Left cardiac atrium (tissue), 4 donors: ENCODE results near the gene CNIH2. TPM values are rescaled to one million over a fixed set of nuclear protein-coding genes. Genes with fewer than 3 reads are reported as not detected.
A peak's percentile ranks its signal among the peaks of the same experiment; 100 is the strongest.
"Not testable (repeated sequence)": the region's sequence is repeated elsewhere in the genome, so short reads cannot be mapped to it uniquely, and the experiment has no call there.

ENCODE experiments used
- ATAC-seq, 2 donors: fragments of 200-7000 bp; cut with Tn5 transposase; one replicate each; pipeline ENCODE4 v1.9.1; 2020; ENCODE audit warnings: mild to moderate bottlenecking in 2 of 2, moderate library complexity in 2 of 2
- DNase-seq: peaks from one replicate; pipeline ENCODE4 v3.0.0-alpha.2; 2020
- intact Hi-C, 2 donors: fragments of 100-400 bp; cut with DNase I; formaldehyde crosslinking; loops; one replicate each; pipeline versions ENCODE4 v1.14.1 to v1.15.1; 2022 to 2023
- total RNA-seq, 2 donors: library from RNA; stranded (reverse); fragmentation: NEBNext Ultra II Directional; extraction: Animal tissue kit (Norgen Biotek cat#: 25700); gene quantifications; one replicate each; pipeline ENCODE4 v1.2.1, GENCODE V29; 2021
- donor health status: DM: no; HTN: yes; CAD: no.
- donor health status: DM: no; HTN: yes; CAD: no; lungs with severe emphysema.
- donor health status: DM: yes; HTN: yes; CAD: no.
- donor health status: Dilated cardiomyopathy.

CNIH2 gene
- total RNA-seq, 2 donors from 2014 or later: not detected

GRCh38 chr11:66320748-66321147 lies 42.8 kb downstream of the CNIH2 start:
- ATAC-seq, intact Hi-C loops, DNase-seq: not testable (repeated sequence)

GRCh38 chr11:66321606-66322005 lies 43.6 kb downstream of the CNIH2 start:
- DNase-seq: no peak
- intact Hi-C loops: no loop called here
- no peak for ATAC-seq

- ATAC-seq: peak; percentile 42 to 57
- peak; percentile 76 for DNase-seq
- intact Hi-C loops: no loop called here
These were observed 44.9 kb downstream of the CNIH2 start for GRCh38 chr11:66322732-66323427.

GRCh38 chr11:66323684-66324083 lies 45.7 kb downstream of the CNIH2 start:
- intact Hi-C loops: no loop called here
- ATAC-seq: no peak
- DNase-seq: no peak

- no peak for ATAC-seq
- no peak for DNase-seq
- intact Hi-C loops: no loop called here
These were observed 46.7 kb downstream of the CNIH2 start for GRCh38 chr11:66324664-66325063.

- intact Hi-C loops: no loop called here
- ATAC-seq (no peak), DNase-seq (no peak)
These were observed 47.3 kb downstream of the CNIH2 start for GRCh38 chr11:66325263-66325671.

GRCh38 chr11:66326261-66327111 lies 48.5 kb downstream of the CNIH2 start:
- DNase-seq (peak; percentile 68), ATAC-seq (peak; percentile 65)
- intact Hi-C loops: no loop called here

- peak; percentile 48 for DNase-seq
- intact Hi-C loops: loop anchor here in 1 of 2 donors (1.0 kb wide), 1 partner anchor 15 kb away; no protein-coding TSS in a partner anchor
These were observed 49.4 kb downstream of the CNIH2 start for GRCh38 chr11:66327171-66328030.

GRCh38 chr11:66328031-66328301 lies 50.0 kb downstream of the CNIH2 start:
- intact Hi-C loops: loop anchor here in 1 of 2 donors (1.0 kb wide), 1 partner anchor 16 kb away; no protein-coding TSS in a partner anchor
- ATAC-seq: peak in 1 of 2 donors; percentile 2

More at GRCh38 chr11:66327171-66328030, 49.4 kb downstream of the CNIH2 start:
- ATAC-seq: peak in 1 of 2 donors; percentile 62

GRCh38 chr11:66328302-66329144 lies 50.5 kb downstream of the CNIH2 start:
- DNase-seq: peak; percentile 76
- peak; percentile 79 to 87 for ATAC-seq
- intact Hi-C loops: loop anchor here in 1 of 2 donors (1.0 kb wide), 1 partner anchor 16 kb away; no protein-coding TSS in a partner anchor

More at GRCh38 chr11:66328031-66328301, 50.0 kb downstream of the CNIH2 start:
- DNase-seq: no peak

DNA sequence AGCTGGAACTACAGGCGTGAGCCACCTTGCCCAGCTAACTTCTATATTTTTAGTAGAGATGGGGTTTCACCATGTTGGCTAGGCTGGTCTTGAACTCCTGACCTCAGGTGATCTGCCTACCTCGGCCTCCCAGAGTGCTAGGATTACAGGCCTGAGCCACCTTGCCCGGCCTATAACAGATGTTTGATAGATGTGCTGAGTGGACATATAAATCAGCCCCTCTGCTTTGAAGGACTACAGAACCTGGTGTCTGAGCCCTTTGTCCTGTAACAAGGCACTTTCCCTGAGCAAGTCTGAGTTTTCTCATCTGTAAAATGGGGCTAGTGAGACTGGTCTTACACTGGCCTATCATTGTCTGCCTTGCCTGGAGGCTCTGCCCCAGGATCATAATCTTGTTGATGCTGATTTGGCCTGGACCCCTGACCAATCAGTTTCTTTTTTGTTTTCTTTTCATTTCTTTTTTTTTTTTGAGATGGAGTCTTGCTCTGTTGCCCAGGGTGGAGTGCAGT lies 51.2 kb downstream of the CNIH2 start:
- intact Hi-C loops: no loop called here

DNA sequence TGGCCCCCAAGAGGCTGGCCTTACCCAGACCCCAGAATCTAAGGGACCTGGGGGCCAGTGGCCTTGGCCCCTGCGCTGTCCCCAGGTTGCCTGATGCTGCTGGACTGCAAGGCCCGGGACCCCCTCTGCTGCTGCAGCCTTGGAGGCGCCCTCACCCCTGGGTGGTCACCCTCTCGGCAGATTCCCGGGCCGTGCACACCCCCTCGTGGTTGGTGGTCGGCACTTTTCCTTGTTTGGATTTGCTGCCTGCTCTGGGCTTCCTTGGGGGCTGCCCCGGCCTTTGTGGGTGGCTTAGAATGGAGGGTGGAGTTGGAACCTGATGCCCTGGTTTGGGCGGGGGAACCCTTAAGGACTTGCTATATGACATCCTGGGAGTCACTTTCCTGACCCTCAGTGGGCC lies 53.0 kb downstream of the CNIH2 start:
- no peak for DNase-seq
- no peak for ATAC-seq
- intact Hi-C loops: no loop called here

More for the DNA sequence above, 51.2 kb downstream of the CNIH2 start:
- no peak for ATAC-seq
- no peak for DNase-seq

DNA sequence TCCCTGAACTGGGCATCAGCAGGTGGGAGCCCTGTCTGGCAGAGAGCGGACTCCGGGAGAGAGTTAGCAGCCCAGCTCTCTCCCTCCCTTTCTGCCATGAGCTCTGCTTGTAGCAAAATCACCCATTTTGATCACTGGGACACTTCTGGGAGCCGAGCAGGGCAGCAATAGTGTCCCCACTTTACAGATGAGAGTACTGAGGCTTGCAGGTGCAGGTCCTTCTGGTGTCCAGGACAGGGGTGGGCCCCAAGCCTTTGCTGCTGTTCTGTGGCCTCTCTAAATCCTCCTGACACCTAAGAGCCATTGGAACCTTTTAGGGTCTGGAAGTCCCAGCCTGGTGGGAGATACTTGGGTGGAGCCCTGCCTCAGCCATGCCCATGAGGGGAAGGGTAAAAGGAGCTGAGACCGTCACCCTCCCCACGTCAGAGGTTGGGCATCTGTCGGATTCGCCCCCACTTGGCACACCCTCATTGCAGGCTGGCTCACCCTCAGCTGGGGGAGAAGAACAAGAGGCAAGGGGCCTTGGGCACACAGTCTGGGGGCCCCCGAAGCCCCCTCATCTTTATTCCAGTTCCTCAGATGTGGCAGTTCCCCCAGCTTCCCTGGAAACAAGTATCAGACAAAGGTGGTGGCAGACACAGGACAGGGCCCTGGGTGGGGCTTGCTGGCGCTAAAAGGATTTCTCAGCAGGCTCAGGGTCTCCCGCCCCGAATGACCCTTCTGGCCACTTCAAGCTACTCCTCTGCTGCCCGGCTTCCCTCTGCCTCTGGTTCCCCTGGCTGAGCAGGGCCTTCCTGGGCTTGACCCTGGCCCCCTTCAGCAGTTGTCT lies 53.8 kb downstream of the CNIH2 start:
- intact Hi-C loops: no loop called here
- DNase-seq: no peak
- ATAC-seq: no peak

GRCh38 chr11:66332371-66333219 lies 54.6 kb downstream of the CNIH2 start:
- ATAC-seq: no peak
- DNase-seq: peak; percentile 7
- intact Hi-C loops: no loop called here

DNA sequence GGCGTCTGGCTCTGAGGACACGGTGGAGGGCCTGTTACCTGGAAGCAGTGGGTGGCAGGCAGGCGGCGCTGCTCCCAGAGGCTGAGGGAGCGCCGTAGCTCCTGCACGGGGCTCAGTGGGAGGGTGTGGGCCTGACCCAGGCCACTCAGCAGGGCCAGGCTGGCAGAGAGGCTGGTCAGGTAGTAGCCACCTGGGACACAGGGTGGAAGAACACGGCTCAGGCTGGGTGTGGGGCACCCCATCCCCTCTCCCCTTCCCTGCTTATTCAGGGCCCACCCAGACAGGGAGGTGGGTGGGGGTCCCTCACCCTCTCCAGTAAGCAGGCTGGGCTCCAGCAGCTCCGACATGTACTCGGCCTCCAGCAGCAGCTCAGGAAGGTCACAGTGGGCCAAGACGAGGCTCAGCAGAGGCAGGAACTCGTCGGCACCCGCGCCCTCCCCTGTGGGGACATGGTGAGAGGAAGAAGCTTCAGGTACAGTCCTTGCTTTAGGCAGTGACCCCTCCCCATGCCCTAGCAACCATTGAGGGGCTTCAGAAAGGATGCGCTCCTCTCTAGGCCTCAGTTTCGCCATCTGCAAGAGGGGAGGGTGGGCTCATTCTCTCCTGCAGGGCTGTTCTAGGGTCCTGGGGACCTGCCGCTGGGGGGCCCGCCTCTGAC lies 55.4 kb downstream of the CNIH2 start:
- DNase-seq: no peak
- intact Hi-C loops: no loop called here
- no peak for ATAC-seq
